Osteoblast (primary cell): Measurements from ENCODE around the gene TMEFF1. TPM values are rescaled to one million over a fixed set of nuclear protein-coding genes. Genes with fewer than 3 reads are reported as not detected.

ENCODE experiments used
- DNase-seq: peaks from one replicate; pipeline ENCODE4 v3.0.0; 2011; ENCODE audit warnings: low spot score, mixed read lengths; ENCODE audit not compliant: insufficient read length; ENCODE audit errors: missing footprints
- H2AFZ ChIP-seq: 2 replicates; pipeline ENCODE4 v1.6.0; 2011; ENCODE audit warnings: mild to moderate bottlenecking, low read length
- H3K27ac ChIP-seq: 2 replicates; pipeline ENCODE4 v1.5.1; 2011; ENCODE audit warnings: mild to moderate bottlenecking, low read depth, low read length, moderate library complexity
- H3K27me3 ChIP-seq: 2 replicates; pipeline ENCODE4 v1.6.0; 2012; ENCODE audit warnings: mild to moderate bottlenecking, control low read depth, inconsistent platforms, low read length, moderate library complexity; ENCODE audit not compliant: insufficient read depth
- H3K36me3 ChIP-seq: 2 replicates; pipeline ENCODE4 v1.5.1; 2011; ENCODE audit warnings: mild to moderate bottlenecking, low read length, control low read depth, moderate library complexity; ENCODE audit not compliant: insufficient read depth
- H3K4me1 ChIP-seq: 2 replicates; pipeline ENCODE4 v1.5.1; 2011; ENCODE audit warnings: mild to moderate bottlenecking, low read length, control low read depth, moderate library complexity; ENCODE audit not compliant: insufficient read depth
- H3K4me2 ChIP-seq: 2 replicates; pipeline ENCODE4 v1.6.0; 2011; ENCODE audit warnings: mild to moderate bottlenecking, low read length; ENCODE audit not compliant: insufficient read depth
- H3K4me3 ChIP-seq: fragments of 200-600 bp; sonication (generic); 3 replicates; pipeline ENCODE4 v1.5.1; 2012; ENCODE audit warnings: mild to moderate bottlenecking, low read length, inconsistent platforms; ENCODE audit not compliant: insufficient read depth
- H3K79me2 ChIP-seq: 2 replicates; pipeline ENCODE4 v1.6.0; 2012; ENCODE audit warnings: mild to moderate bottlenecking, low read length, control low read depth, inconsistent platforms; ENCODE audit not compliant: insufficient read depth
- H3K9me3 ChIP-seq: 2 replicates; pipeline ENCODE4 v1.5.1; 2011; ENCODE audit warnings: low read depth, low read length, control low read depth
- H4K20me1 ChIP-seq: 2 replicates; pipeline ENCODE4 v1.6.0; 2012; ENCODE audit warnings: mild to moderate bottlenecking, low read length, control low read depth; ENCODE audit not compliant: insufficient read depth
- total RNA-seq: library from RNA; depleted of rRNA; stranded (reverse); fragments of >200 nt; gene quantifications from 2 replicates; pipeline ENCODE4 v1.2.3, GENCODE V29; 2012
- TF ChIP-seq, protein P1 (sequence below): IDR thresholded peaks from 2 replicates; pipeline ENCODE4 v1.5.1; 2011; ENCODE audit warnings: mild to moderate bottlenecking, low read depth, low read length, moderate library complexity; ENCODE audit errors: extremely low read depth

TMEFF1 gene
- total RNA-seq, 1 donor, result 0.72 TPM

DNA sequence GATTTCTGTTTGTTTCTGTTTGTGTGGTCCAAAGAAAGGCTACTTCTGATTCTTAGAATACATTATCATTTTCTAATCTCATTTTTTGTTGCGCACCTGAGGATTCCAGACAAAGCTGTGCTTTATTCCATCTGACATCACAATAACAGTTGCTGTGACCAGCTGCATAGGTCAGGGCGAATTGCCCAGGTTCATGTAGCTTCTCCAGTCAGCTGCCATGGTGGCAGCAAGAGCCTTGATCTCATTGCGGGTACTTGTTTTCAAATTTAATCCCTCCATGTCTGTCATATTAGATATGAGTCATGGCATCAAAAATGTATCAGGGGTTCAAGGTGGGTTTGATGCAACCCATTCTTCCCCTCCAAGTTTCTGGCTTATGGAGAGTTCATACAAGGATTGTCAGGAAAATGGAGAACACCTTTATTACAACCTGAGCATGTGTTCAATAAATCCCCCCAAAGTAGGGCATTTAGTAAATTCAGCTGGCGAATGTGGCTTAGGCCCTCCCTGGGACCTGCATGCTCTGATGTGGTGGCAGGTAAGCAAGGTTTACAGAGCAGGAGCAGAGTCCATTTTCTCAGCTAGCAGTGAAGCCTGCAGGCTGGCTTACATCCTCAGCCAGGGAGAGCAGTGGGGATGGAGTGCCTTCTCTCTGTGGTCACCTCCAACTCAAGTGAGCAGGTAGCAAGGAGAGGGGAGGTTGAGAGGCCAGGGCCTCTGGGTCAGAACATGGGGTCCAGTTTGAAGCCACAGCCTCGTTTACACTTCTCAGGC is 118.9 kb downstream of the TMEFF1 start:
- H2AFZ ChIP-seq, result no peak overlapping the region
- no peaks in the 10 kb centered on the region for H3K27me3 ChIP-seq
- no peaks in the 10 kb centered on the region for H3K36me3 ChIP-seq
- no peaks in the 10 kb centered on the region for H3K79me2 ChIP-seq
- H3K4me3 ChIP-seq, result no peak overlapping the region
- no peak overlapping the region for H3K4me2 ChIP-seq
- no peaks in the 10 kb centered on the region for H3K9me3 ChIP-seq
- TF ChIP-seq, protein P1, sequence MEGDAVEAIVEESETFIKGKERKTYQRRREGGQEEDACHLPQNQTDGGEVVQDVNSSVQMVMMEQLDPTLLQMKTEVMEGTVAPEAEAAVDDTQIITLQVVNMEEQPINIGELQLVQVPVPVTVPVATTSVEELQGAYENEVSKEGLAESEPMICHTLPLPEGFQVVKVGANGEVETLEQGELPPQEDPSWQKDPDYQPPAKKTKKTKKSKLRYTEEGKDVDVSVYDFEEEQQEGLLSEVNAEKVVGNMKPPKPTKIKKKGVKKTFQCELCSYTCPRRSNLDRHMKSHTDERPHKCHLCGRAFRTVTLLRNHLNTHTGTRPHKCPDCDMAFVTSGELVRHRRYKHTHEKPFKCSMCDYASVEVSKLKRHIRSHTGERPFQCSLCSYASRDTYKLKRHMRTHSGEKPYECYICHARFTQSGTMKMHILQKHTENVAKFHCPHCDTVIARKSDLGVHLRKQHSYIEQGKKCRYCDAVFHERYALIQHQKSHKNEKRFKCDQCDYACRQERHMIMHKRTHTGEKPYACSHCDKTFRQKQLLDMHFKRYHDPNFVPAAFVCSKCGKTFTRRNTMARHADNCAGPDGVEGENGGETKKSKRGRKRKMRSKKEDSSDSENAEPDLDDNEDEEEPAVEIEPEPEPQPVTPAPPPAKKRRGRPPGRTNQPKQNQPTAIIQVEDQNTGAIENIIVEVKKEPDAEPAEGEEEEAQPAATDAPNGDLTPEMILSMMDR, result no peak
- H4K20me1 ChIP-seq, result no peaks in the 10 kb centered on the region
- peaks cover 16% of the 10 kb centered on the region for H3K4me1 ChIP-seq
- no peak overlapping the region for H3K27ac ChIP-seq
- peak; percentile 49 for DNase-seq

DNA sequence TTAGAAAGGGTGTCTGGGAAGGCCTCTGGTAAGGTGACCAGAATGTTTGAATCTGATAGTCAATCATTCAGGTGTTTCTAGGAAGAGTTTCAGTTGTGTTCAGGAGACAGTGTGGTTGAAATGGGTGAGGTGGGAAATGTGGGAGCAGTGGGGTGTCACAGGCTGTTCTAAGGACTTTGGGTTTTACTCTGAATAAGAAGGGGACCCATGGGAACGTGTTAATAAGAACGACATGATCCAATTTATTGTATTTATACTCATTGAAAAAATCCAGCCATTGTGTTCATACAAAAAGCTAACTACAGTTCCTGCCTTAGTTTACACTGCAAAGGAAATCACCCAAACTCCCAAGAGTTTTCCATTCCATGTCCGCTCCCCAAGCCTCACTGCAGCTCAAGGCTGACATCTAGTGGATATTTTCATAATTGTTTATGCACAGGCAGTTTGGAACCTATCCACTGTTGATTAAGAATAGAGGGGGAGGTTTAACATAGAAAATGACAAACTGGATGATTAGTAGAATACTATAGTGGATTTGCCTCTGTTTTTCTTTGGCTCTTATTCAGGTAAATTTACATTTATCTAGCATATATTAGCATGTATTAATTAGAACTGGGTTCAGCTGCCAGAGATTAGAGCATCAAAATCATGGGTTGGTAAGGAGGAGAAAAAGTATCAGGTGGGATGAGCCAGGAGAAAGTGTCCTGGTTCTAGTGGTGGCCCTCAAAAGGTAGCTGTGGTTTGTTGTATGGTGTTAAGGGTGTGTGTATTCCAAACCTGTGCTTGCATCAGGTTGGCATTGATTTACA is 122.6 kb downstream of the TMEFF1 start:
- Histone ChIP-seq H3K4me2 (no peak overlapping the region), H3K9me3 (no peaks in the 10 kb centered on the region), H3K36me3 (no peaks in the 10 kb centered on the region), H3K27me3 (peaks cover 4% of the 10 kb centered on the region), H2AFZ (no peak overlapping the region), H3K79me2 (no peaks in the 10 kb centered on the region), H3K27ac (no peak overlapping the region), H3K4me3 (no peak overlapping the region), H4K20me1 (no peaks in the 10 kb centered on the region), H3K4me1 (peaks cover 11% of the 10 kb centered on the region)
- TF ChIP-seq, protein P1, result peak; percentile 90
- DNase-seq, result peak; percentile 71

DNA sequence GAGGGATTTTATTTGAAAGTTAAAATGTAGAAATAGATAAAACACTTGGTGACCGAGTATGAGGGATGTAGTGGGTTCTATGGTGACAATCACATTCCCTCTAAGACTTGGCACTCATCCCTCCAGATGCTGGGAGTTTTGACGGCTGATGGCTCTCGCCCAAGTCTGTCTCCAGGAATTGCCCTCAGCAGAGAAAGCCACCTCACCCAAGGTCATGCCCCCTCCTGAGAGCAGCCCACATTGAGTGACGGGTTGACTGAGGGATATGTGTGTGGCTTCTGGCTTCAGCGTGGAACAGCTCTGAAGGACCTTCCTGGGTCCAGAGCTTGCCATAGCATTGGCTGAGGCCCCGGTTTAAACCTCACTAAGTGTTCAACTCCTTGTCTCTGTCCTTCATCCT is 124.3 kb downstream of the TMEFF1 start:
- Histone ChIP-seq H3K4me3 (no peak overlapping the region), H3K79me2 (no peaks in the 10 kb centered on the region), H2AFZ (no peak overlapping the region), H3K4me2 (no peak overlapping the region), H4K20me1 (no peaks in the 10 kb centered on the region), H3K4me1 (peaks cover 8% of the 10 kb centered on the region), H3K9me3 (no peaks in the 10 kb centered on the region), H3K27me3 (peaks cover 4% of the 10 kb centered on the region), H3K27ac (no peak overlapping the region), H3K36me3 (no peaks in the 10 kb centered on the region)
- TF ChIP-seq, protein P1, result no peak
- no peak for DNase-seq

DNA sequence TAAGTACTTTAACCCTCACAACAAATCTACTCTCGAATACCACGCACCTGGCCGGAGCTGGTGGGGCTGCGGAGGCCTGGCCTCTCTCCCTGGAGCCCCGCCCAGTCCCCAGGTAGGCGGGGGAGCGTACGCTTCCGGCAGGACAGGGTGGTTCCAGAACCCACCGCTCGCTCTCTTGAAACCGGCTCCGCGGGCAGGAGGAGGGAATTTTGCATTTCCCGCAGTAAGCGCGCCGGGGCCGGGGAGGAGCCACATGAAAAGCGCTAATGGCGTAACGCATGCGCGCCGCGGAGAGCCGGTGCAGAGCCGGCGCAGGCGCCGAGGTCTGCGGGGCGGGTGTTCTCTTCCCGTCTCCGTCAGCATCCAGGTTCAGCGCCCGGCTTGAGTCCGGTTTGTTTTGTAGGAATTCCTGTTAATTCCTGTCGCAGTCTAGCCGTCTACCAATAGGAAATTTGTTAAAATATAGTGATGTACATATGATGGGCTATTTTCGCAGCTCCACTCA is 125.7 kb downstream of the TMEFF1 start:
- Histone ChIP-seq H3K4me3 (peak overlapping the region; percentile 74), H3K36me3 (no peaks in the 10 kb centered on the region), H2AFZ (peak overlapping the region; percentile 83), H3K27me3 (peaks cover 4% of the 10 kb centered on the region), H4K20me1 (no peaks in the 10 kb centered on the region), H3K9me3 (no peaks in the 10 kb centered on the region), H3K79me2 (no peaks in the 10 kb centered on the region), H3K4me1 (peaks cover 8% of the 10 kb centered on the region), H3K4me2 (peak overlapping the region; percentile 89), H3K27ac (no peak overlapping the region)
- DNase-seq, result peak; percentile 94
- TF ChIP-seq, protein P1, result no peak
